ENCODE data around the gene LCE3B. TPM values are rescaled to one million over a fixed set of nuclear protein-coding genes. Genes with fewer than 3 reads are reported as not detected.

LCE3B gene
- total and polyA plus RNA-seq, 8 donors: not detected

DNA sequence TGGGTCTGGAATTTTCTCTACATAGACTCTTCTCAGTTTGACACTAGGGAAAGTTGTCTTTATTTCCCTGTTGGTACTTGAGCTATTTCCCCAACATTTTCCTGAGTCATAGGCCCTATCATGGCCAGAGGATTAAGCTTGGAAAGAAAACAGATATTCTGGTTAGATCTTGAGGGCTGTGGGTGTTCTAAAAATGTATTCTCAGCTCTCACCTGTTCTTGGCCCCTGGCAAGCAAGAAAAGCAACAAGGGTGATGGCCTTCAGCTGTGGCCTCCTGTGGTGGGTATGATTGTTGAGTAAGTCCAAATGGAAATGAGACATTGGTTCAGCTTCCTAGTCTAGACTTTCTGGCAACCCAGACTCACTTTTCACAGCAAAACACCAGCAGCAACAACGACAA, 26.7 kb downstream of the LCE3B start:
- 44 to 73% methylated on average over 1 of the region's 1 CpG for WGBS, 2 donors
- no peaks in the 10 kb centered on the region for H3K27me3 ChIP-seq
- FAIRE-seq: no peak
- no peaks in the 10 kb centered on the region for H3K4me1 ChIP-seq
- ATAC-seq: no peak
- intact Hi-C loops (cut with DNase I): no loop called here
- no peak for TF ChIP-seq CTCF (IDR thresholded peaks at IDR 0.05)
- no peaks in the 10 kb centered on the region for H3K9me3 ChIP-seq
- H3K27ac ChIP-seq: no peak overlapping the region
- H3K4me3 ChIP-seq: no peak overlapping the region
- H3K36me3 ChIP-seq: no peaks in the 10 kb centered on the region
- no peak for DNase-seq

DNA sequence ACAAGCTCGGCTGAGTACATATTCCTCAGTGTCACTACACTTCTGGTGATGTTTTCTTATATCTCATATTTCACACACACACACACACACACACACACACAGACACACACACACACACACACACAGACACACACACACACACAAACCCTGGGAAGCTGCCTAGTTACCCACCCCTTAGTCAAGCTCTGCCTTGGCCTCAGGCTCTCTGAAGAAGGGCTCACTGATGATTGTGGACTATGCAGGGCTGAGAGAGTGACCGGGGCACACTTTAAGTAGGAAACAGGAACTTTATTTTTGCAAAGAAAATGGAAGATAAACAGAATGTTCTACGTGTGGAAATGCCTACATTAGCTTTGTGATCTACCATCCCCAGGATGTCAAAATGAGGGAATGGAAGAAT, 30.3 kb downstream of the LCE3B start:
- no peak overlapping the region for H3K27ac ChIP-seq
- no peak for TF ChIP-seq CTCF (IDR thresholded peaks at IDR 0.05)
- peaks cover 0 to 4% (median 0%) of the 10 kb centered on the region in 4 donors for H3K27me3 ChIP-seq
- no peak for DNase-seq
- intact Hi-C loops (cut with DNase I): no loop called here
- FAIRE-seq: no peak
- H3K4me1 ChIP-seq: no peaks in the 10 kb centered on the region
- H3K9me3 ChIP-seq: no peaks in the 10 kb centered on the region
- H3K4me3 ChIP-seq: no peak overlapping the region
- no peaks in the 10 kb centered on the region for H3K36me3 ChIP-seq
- 49 to 52% methylated on average over 3 of the region's 3 CpGs for WGBS, 2 donors
- ATAC-seq: no peak

DNA sequence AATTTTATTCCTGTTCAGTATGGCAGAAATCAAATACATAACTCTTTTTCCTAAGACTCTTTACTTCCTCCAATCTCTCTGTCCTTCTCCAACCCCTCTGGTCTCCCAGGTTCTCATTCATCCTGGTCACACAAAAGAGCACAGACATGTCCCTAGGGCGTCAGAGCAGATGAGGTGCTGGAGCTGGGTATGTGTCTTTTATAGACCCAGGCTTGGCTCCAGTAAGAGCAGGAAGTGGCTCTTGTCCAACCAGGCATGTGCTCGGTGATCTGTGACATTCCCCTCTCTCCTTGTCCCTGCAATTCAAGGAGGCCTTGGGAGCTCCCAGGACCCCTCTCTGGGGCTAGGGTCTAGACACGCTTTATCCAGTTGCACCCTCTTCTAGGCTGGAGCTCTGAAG, 31.5 kb downstream of the LCE3B start:
- H3K4me1 ChIP-seq: no peaks in the 10 kb centered on the region
- H3K27me3 ChIP-seq: peaks cover 0 to 4% (median 0%) of the 10 kb centered on the region in 4 donors
- no peak overlapping the region for H3K27ac ChIP-seq
- 43 to 45% methylated on average over 3 of the region's 3 CpGs for WGBS, 2 donors
- no peak for FAIRE-seq
- no peak for DNase-seq
- H3K9me3 ChIP-seq: no peaks in the 10 kb centered on the region
- H3K36me3 ChIP-seq: no peaks in the 10 kb centered on the region
- intact Hi-C loops (cut with DNase I): no loop called here
- no peak for ATAC-seq
- no peak for TF ChIP-seq CTCF (IDR thresholded peaks at IDR 0.05)
- no peak overlapping the region for H3K4me3 ChIP-seq

DNA sequence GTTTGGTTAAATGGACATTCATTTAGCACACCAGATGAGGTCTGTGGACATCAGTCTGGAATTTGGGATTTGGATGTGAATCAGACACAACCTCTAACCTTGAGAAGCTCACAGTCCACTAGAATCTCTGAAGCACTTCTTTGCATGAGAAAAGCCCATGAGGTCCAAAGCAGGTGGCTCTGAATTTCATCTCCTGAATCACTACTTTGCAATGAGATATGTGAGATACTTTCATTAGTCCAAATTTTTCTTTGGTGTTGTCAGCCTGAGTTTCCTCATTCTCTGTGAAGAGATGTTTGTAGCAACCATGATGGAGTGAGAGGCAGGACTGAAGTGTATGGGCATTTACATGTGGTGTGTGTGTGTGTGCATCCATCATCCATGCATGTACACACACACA, 33.0 kb downstream of the LCE3B start:
- DNase-seq (no peak), FAIRE-seq (no peak), ATAC-seq (no peak)
- TF ChIP-seq CTCF (IDR thresholded peaks at IDR 0.05): no peak
- Histone ChIP-seq H3K27me3 (peaks cover 0 to 4% (median 0%) of the 10 kb centered on the region in 4 donors), H3K36me3 (no peaks in the 10 kb centered on the region), H3K9me3 (no peaks in the 10 kb centered on the region), H3K4me1 (no peaks in the 10 kb centered on the region), H3K27ac (no peak overlapping the region), H3K4me3 (no peak overlapping the region)
- intact Hi-C loops (cut with DNase I): no loop called here

DNA sequence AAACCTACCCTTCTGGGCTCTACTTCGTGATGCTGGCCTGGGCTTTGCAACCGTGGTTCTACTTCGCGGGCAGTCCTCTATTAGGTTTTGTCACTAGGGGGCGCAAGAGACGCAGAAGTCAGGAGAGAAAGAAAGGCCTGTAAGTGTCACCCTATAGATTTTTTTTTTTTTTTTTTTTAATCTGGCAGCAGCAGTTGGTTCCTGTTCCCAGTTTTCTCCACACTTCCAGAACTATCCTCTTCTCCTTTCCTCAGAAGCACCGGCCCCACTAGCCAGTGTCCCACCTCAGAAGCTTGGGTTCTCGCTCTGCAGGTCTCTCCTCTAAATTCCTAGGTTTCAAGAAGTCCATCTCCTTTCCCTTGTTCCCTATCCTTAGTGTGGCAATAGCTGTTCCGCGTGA, 40.5 kb downstream of the LCE3B start:
- DNase-seq (peak in 5 of 6 donors; percentile 18 to 64 (median 29)), ATAC-seq (peak in 3 of 4 donors; percentile 55 to 59 (median 55)), FAIRE-seq (no peak)
- no peaks in the 10 kb centered on the region for H3K4me1 ChIP-seq
- peak in 3 of 4 donors; percentile 45 to 67 (median 45) for TF ChIP-seq CTCF (IDR thresholded peaks at IDR 0.05)
- H3K4me3 ChIP-seq: no peak overlapping the region
- no peaks in the 10 kb centered on the region for H3K27me3 ChIP-seq
- no peaks in the 10 kb centered on the region for H3K36me3 ChIP-seq
- WGBS, 2 donors: 27 to 30% methylated on average over 10 of the region's 10 CpGs
- no peaks in the 10 kb centered on the region for H3K9me3 ChIP-seq
- H3K27ac ChIP-seq: no peak overlapping the region
- intact Hi-C loops (cut with DNase I): no loop called here

Measured in pancreas (tissue), 10 donors.